ENCODE measurements around the gene TIMP4. TPM values are rescaled to one million over a fixed set of nuclear protein-coding genes. Genes with fewer than 3 reads are reported as not detected.
A peak's percentile ranks its signal among the peaks of the same experiment; 100 is the strongest.

Gene TIMP4
- total RNA-seq, 8 experiments from 2014 or later: 0.22 to 11.6 (median 1.6) TPM; not detected in 1

DNA sequence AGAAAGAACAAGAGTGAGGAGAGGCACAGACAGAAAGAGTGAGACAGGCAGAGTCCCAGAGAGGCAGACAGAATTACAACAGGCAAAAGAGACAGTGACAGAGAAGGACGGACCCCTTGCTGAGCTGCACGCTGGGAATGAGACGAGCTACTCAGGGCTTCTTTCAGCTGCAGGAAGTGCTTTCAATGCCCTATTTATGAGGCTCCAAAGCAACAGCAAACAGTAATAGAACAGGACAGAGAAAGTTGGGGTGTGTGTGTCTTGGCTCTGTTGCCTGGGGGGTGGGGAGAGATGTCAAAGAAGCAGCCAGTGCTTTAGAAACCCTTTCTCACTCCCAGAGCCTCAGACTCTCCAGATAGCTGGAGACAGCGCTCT is 502 bp upstream of the TIMP4 start:
- H3K27ac ChIP-seq: peak overlapping the region in 1 of 2 donors; percentile 72
- H3K4me3 ChIP-seq: peak overlapping the region in 1 of 5 donors; percentile 1

DNA sequence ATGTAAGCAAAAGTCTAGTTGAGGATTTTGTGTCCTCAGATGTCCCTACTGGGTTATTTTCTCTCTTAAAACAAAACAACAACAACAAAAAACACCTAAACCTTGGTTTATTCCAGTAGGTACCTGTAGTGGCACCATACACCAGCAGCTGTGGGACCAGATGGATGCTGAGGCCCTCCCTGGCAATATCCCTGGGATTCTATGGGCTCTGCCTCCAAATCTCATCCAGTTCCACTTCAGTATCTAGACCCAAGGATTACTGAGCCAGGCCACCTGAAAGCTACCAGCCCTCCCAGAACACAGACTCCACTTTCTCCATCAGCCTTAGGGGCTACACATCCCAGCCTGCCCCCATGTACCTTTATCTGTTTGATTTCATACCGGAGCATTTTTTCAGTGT is 1.7 kb downstream of the TIMP4 start:
- Histone ChIP-seq H3K4me3 (no peak overlapping the region), H3K27ac (no peak overlapping the region), H3K4me1 (replicated peaks in 1 of 2) (peaks cover 16 to 17% of the 10 kb centered on the region in 2 donors)
- ATAC-seq (replicated peaks in 6 of 8): no peak
- in situ Hi-C loops (cut with MboI; ENCODE audit: low pct_unique_long_range_greater_than_20kb in 2 of 9, low sequenced_read_pairs in 9 of 9, unreplicated experiment in 9 of 9): no loop called here
- 100% methylated on average over 1 of the region's 1 CpG; no CpG with 5 or more reads in 8 of the 10 experiments for WGBS, 10 experiments

More for the DNA sequence above, 502 bp upstream of the TIMP4 start:
- in situ Hi-C loops (cut with MboI; ENCODE audit: low pct_unique_long_range_greater_than_20kb in 2 of 9, low sequenced_read_pairs in 9 of 9, unreplicated experiment in 9 of 9): no loop called here
- ATAC-seq (replicated peaks in 6 of 8): peak in 7 of 8 experiments; percentile 3 to 55 (median 31)
- 14 to 83% (median 33%) methylated on average over 1 to 4 of the region's 4 CpGs; no CpG with 5 or more reads in 2 of the 10 experiments for WGBS, 10 experiments
- H3K4me1 ChIP-seq (replicated peaks in 1 of 2): peaks cover 16 to 17% of the 10 kb centered on the region in 2 donors

DNA sequence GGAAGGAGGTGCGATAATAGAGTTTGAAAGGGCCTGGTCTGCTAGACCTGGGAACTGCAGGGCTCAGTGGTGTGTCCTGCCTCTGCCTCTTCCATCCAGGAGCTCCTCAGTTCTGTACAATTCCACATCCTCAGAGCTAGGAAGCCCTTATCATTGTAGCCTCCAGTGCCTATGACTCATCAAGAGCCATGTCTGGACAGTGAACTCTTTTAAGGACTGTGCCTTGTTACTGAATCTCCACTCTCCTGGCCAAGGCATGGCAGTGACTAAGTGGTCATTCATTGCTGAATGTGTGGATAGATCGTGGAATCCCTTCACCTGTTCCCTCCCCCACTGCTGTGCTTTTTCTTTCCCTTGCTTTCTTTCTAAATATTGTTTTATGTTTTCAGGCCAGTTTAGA is 2.9 kb downstream of the TIMP4 start:
- peak in 4 of 8 experiments; percentile 2 to 12 (median 8) for ATAC-seq (replicated peaks in 6 of 8)
- WGBS, 10 experiments: 17 to 100% (median 90%) methylated on average over 1 of the region's 2 CpGs; no CpG with 5 or more reads in 3 of the 10 experiments
- Histone ChIP-seq H3K27ac (no peak overlapping the region), H3K4me1 (replicated peaks in 1 of 2) (peaks cover 16 to 17% of the 10 kb centered on the region in 2 donors), H3K4me3 (no peak overlapping the region)
- in situ Hi-C loops (cut with MboI; ENCODE audit: low pct_unique_long_range_greater_than_20kb in 2 of 9, low sequenced_read_pairs in 9 of 9, unreplicated experiment in 9 of 9): no loop called here

DNA sequence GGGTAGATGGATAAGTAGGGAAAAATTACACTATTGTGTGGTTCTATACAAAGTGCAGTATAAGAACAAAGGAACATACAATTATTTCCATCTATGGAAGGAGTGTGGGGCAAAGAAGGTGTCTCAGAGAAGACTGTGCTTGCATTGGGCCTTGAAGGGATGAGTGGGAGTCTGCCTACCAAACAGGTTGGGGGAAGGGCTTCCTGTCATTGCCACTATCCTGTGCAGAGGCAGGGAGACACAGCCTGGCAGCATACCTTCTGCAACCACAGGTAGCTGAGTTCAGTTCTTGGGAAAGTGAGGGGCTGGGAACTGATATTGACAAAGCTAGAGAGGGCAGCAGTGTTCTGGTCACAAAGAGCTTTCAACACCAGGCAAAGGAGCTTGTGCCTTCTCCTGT is 3.4 kb downstream of the TIMP4 start:
- Histone ChIP-seq H3K4me1 (replicated peaks in 1 of 2) (peaks cover 16 to 17% of the 10 kb centered on the region in 2 donors), H3K27ac (no peak overlapping the region), H3K4me3 (no peak overlapping the region)
- ATAC-seq (replicated peaks in 6 of 8): no peak
- in situ Hi-C loops (cut with MboI; ENCODE audit: low pct_unique_long_range_greater_than_20kb in 2 of 9, low sequenced_read_pairs in 9 of 9, unreplicated experiment in 9 of 9): no loop called here

DNA sequence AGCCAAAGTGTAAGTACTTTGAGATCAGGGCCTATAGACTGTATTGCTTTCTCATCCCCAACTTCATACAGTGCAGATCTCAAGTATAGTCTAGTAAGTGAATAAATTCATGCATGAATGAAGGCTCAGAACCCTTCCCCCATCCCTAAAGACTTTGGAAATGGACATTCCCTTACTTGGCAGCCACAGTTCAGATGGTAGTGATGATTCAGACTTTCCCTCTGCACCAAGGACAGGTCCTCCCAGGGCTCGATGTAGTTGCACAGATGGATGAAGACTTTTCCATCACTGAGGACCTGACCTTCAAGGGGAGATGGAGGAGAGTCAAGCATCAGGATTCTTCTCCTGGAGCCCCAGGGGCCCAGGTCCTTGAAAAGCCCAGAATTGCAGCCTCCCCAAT is 4.6 kb downstream of the TIMP4 start:
- no peak for ATAC-seq (replicated peaks in 6 of 8)
- Histone ChIP-seq H3K4me1 (replicated peaks in 1 of 2) (peaks cover 16 to 22% of the 10 kb centered on the region in 2 donors), H3K27ac (no peak overlapping the region), H3K4me3 (no peak overlapping the region)
- in situ Hi-C loops (cut with MboI; ENCODE audit: low pct_unique_long_range_greater_than_20kb in 2 of 9, low sequenced_read_pairs in 9 of 9, unreplicated experiment in 9 of 9): no loop called here
- WGBS, 10 experiments: 17 to 100% (median 73%) methylated on average over 1 of the region's 1 CpG; no CpG with 5 or more reads in 6 of the 10 experiments

DNA sequence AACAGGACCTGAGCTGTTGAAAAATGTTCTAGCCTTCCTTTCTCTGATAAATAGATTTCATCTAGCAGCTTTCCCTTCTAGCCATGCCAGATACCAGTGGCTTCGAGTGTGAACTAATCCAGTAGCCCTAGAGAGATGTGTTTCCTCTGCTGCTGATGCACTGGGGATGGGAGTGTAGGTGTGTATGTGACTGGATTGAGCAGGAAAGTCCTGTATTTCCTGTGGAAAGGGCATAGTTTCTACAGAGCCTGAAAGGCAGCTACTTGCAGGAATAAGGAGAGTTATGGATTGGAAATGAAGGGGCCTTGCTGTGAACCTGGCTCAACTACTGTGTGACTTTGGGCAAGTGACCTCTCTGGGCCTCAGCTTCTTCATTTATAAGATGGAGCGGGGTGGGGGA is 8.6 kb downstream of the TIMP4 start:
- no peak for ATAC-seq (replicated peaks in 6 of 8)
- peaks cover 0 to 13% of the 10 kb centered on the region in 2 donors for H3K4me1 ChIP-seq (replicated peaks in 1 of 2)
- WGBS, 10 experiments: 0 to 100% (median 61%) methylated on average over 1 to 2 of the region's 2 CpGs; no CpG with 5 or more reads in 2 of the 10 experiments
- in situ Hi-C loops (cut with MboI; ENCODE audit: low pct_unique_long_range_greater_than_20kb in 2 of 9, low sequenced_read_pairs in 9 of 9, unreplicated experiment in 9 of 9): no loop called here
- H3K27ac ChIP-seq: no peak overlapping the region
- H3K4me3 ChIP-seq: no peak overlapping the region

DNA sequence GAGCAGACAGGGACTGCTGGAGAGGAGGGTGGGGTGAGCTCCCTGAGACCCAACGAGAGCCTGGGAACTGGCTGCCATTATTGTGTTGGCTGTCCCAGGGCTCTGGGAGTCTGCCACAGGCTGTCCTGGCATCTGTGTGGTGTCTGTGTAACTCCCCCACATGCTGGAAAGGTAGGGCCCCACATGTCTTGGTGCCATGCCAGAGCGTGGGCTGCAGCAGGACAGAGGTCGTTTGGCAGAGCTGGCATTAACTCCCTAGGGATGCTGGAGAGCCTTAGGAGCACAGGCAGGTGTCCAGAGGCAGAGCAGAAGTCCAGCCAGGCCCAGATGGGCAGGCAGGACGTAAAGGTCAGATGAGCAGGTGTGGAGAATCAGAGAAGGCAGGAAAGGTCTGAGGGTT is 9.7 kb downstream of the TIMP4 start:
- WGBS, 10 experiments: 73 to 100% (median 82%) methylated on average over 1 to 3 of the region's 4 CpGs; no CpG with 5 or more reads in 4 of the 10 experiments
- in situ Hi-C loops (cut with MboI; ENCODE audit: low pct_unique_long_range_greater_than_20kb in 2 of 9, low sequenced_read_pairs in 9 of 9, unreplicated experiment in 9 of 9): loop anchor here in 6 of 9 experiments (10.0 to 25.0 kb wide), 3 partner anchors 313 to 338 kb away; partner anchors contain the start of gene TSEN2 (in 1 of the 6)
- ATAC-seq (replicated peaks in 6 of 8): no peak
- H3K27ac ChIP-seq: no peak overlapping the region
- H3K4me3 ChIP-seq: no peak overlapping the region
- peaks cover 0 to 13% of the 10 kb centered on the region in 2 donors for H3K4me1 ChIP-seq (replicated peaks in 1 of 2)

DNA sequence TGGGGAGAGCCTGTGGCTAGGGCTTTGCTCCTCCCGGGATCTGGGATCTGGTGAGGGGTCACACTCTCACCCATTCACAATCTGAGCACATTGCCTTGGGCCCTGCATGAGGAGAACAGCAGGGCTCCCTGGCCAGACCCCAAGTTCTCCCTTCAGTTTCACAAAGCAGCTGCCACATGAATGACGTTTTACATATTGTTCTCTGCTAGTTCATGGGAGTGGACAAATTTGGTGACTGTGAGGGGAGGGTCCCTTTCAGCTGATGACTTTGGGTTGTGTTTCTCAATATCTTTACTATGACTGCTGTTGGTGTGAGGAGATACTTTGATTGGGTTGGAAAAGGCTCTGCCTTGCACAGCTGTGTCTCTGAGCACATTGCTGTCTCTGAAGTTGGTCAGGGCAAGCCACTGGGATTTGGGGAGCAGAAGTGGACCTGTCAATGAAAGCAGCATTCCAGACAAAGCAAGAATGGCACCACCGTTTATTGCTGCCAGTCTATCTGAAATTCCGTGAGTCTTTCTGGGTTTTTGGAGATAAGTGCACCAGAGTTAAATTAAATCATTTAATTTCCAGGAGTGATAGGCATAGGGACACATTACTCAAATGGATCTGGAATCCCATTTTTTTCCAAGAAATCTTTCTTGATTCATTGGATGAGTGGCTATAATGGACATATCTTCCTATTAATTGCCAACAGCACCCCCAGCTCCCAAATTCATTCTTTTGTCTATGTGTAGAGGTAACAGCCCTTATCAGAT is 10.3 kb downstream of the TIMP4 start:
- H3K27ac ChIP-seq: no peak overlapping the region
- in situ Hi-C loops (cut with MboI; ENCODE audit: low pct_unique_long_range_greater_than_20kb in 2 of 9, low sequenced_read_pairs in 9 of 9, unreplicated experiment in 9 of 9): loop anchor here in 6 of 9 experiments (10.0 to 25.0 kb wide), 3 partner anchors 314 to 339 kb away; partner anchors contain the start of gene TSEN2 (in 1 of the 6)
- WGBS, 10 experiments: 33 to 90% (median 69%) methylated on average over 2 to 4 of the region's 4 CpGs; no CpG with 5 or more reads in 4 of the 10 experiments
- ATAC-seq (replicated peaks in 6 of 8): peak in 2 of 8 experiments; percentile 65 to 80
- H3K4me1 ChIP-seq (replicated peaks in 1 of 2): peaks cover 0 to 13% of the 10 kb centered on the region in 2 donors
- H3K4me3 ChIP-seq: no peak overlapping the region

DNA sequence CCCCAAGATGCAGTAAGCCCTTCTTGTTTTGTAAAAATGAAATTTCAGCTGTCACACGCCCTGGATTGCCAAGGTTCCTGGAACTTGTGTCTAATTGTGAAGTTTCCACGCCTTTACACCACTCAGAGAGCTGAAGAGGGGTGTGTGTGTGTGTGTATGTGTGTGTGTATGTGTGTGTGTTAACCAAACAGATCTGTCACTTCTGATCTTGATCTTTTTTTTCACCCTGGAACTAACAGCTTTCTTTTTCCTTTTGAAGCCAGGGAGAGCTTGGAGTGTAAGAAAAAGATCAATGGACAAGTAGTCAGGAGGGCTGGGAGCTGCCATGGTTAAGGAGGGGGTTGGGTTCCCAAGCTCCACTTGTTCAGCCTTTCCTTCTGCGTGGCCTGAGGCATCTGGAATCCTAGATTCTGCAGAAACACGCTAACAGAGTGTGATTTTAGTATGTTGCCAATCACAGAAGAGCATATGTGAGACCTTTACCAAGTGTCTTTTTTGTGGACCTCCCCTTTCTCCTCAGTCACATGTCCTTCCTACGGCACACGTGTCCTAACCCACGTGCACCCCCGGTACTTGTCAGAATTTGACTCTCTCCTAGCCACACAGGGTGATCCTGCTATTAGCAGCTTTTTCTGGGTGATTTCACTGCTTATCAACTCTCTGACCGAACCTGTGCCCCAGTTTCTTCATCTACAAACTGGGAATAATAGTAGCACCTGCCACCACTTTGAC is 11.5 kb downstream of the TIMP4 start:
- H3K4me3 ChIP-seq: no peak overlapping the region
- in situ Hi-C loops (cut with MboI; ENCODE audit: low pct_unique_long_range_greater_than_20kb in 2 of 9, low sequenced_read_pairs in 9 of 9, unreplicated experiment in 9 of 9): loop anchor here in 6 of 9 experiments (10.0 to 25.0 kb wide), 3 partner anchors 315 to 340 kb away; partner anchors contain the start of gene TSEN2 (in 1 of the 6)
- 0 to 77% (median 56%) methylated on average over 1 to 7 of the region's 9 CpGs; no CpG with 5 or more reads in 3 of the 10 experiments for WGBS, 10 experiments
- ATAC-seq (replicated peaks in 6 of 8): no peak
- H3K4me1 ChIP-seq (replicated peaks in 1 of 2): peaks cover 0 to 13% of the 10 kb centered on the region in 2 donors
- H3K27ac ChIP-seq: no peak overlapping the region

DNA sequence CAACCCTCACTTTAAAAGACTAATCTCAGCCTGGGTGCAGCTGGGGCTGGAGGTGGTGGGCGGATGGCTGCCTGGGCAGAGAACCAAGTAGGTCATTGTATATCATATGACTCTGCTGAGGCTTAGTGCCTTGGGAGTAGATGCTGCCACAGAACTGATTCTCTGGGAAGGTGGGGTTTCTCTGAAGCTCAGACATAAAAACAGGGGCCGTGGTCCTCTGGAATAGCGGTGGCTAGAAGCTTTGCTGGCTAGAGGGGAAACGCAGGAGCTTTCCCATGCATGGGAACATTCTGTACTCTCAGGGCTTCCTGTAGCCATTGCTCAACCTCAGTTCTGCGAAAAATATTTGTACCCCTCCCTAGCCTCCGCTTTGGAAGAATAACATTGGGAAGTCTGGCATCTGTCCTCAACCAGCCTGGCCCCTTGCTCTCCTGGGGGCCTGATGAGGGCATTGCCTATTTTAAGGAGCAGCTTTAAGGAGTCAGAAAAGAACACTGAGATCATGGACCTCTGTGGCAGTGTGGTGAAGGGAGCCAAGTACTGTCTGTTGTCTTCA is 14.7 kb downstream of the TIMP4 start:
- ATAC-seq (replicated peaks in 6 of 8): peak in 3 of 8 experiments; percentile 27 to 70 (median 60)
- Histone ChIP-seq H3K4me1 (replicated peaks in 1 of 2) (peaks cover 0 to 7% of the 10 kb centered on the region in 2 donors), H3K4me3 (no peak overlapping the region), H3K27ac (no peak overlapping the region)
- WGBS, 10 experiments: 0 to 100% (median 87%) methylated on average over 1 to 4 of the region's 6 CpGs; no CpG with 5 or more reads in 3 of the 10 experiments
- in situ Hi-C loops (cut with MboI; ENCODE audit: low pct_unique_long_range_greater_than_20kb in 2 of 9, low sequenced_read_pairs in 9 of 9, unreplicated experiment in 9 of 9): loop anchor here in 6 of 9 experiments (10.0 to 25.0 kb wide), 3 partner anchors 318 to 343 kb away; partner anchors contain the start of gene TSEN2 (in 1 of the 6)

DNA sequence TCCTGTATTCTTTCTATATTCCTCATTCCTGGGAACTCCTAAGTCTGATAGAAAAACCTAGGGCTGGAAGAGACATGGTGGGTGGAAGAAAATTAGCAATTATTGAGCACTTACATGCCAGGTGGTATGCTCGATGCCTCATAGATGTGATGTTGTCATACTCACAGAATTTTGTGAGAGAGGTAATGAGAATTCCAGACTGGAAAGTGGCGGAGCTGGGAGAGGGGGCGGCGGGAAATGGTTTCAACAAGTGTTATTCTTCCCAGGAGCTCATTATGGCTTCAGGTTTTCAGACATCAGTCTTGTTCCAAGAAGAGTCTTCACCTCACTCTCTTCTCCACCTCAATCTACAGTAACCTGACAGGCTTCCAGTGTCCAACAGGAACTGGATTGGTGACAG is 16.2 kb downstream of the TIMP4 start:
- H3K27ac ChIP-seq: no peak overlapping the region
- H3K4me3 ChIP-seq: no peak overlapping the region
- 20 to 97% (median 83%) methylated on average over 1 to 4 of the region's 4 CpGs for whole genome bisulfite sequencing, 10 experiments
- H3K4me1 ChIP-seq (replicated peaks in 1 of 2): peaks cover 0 to 5% of the 10 kb centered on the region in 2 donors
- ATAC-seq (replicated peaks in 6 of 8): no peak
- in situ Hi-C loops (cut with MboI; ENCODE audit: low pct_unique_long_range_greater_than_20kb in 2 of 9, low sequenced_read_pairs in 9 of 9, unreplicated experiment in 9 of 9): loop anchor here in 6 of 9 experiments (10.0 to 25.0 kb wide), 3 partner anchors 320 to 345 kb away; partner anchors contain the start of gene TSEN2 (in 1 of the 6)

DNA sequence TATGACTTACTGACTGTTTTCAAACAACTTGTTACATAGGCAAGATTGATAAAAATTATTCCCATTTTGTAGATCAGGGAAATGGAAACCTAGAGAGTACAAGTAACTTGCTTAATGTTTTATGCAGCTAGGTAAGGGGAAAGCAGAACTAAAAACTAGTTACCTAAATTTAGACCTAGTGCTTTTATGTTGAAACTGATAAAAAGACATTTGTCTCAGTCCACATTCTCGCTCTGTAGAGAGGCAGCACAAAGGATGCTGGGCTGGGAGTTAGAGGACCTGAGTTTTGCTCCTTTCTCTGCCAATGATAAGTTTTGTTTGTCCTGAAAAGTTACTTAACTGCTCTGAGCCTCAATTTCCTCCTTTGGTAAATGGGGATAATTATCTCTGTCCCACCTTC is 17.4 kb downstream of the TIMP4 start:
- Histone ChIP-seq H3K4me3 (no peak overlapping the region), H3K27ac (no peak overlapping the region), H3K4me1 (replicated peaks in 1 of 2) (no peaks in the 10 kb centered on the region)
- 33 to 100% (median 88%) methylated on average over 1 of the region's 1 CpG; no CpG with 5 or more reads in 3 of the 10 experiments for WGBS, 10 experiments
- ATAC-seq (replicated peaks in 6 of 8): no peak
- in situ Hi-C loops (cut with MboI; ENCODE audit: low pct_unique_long_range_greater_than_20kb in 2 of 9, low sequenced_read_pairs in 9 of 9, unreplicated experiment in 9 of 9): loop anchor here in 6 of 9 experiments (10.0 to 25.0 kb wide), 3 partner anchors 321 to 346 kb away; partner anchors contain the start of gene TSEN2 (in 1 of the 6)

Measured in motor neuron (in vitro differentiated cells).